Stimulated activated CD4-positive, alpha-beta T cell treated with anti-CD3 and anti-CD28 coated beads, Interleukin-1b, Interleukin-23, amount 100 ng/mL, for 48 hours (primary cell): ENCODE results near the gene PRKCE.

Source experiments
- DNase-seq: peaks from one replicate; pipeline ENCODE4 v3.0.0-alpha.2; 2020

The PRKCE gene

GRCh38 chr2:45759310-45759851, 107.9 kb downstream of the PRKCE start:
- no peak for DNase-seq

- DNase-seq, result no peak
These were observed 110.2 kb downstream of the PRKCE start for GRCh38 chr2:45761635-45762034.

- no peak for DNase-seq
These were observed 111.8 kb downstream of the PRKCE start for GRCh38 chr2:45763255-45763654.

- DNase-seq, result no peak
These were observed 112.3 kb downstream of the PRKCE start for GRCh38 chr2:45763797-45764196.

- DNase-seq, result no peak
These were observed 113.7 kb downstream of the PRKCE start for GRCh38 chr2:45765007-45765727.

GRCh38 chr2:45765728-45766254, 114.3 kb downstream of the PRKCE start:
- DNase-seq, result no peak

- no peak for DNase-seq
These were observed 116.7 kb downstream of the PRKCE start for GRCh38 chr2:45768208-45768607.

GRCh38 chr2:45769056-45769455, 117.6 kb downstream of the PRKCE start:
- DNase-seq, result no peak

GRCh38 chr2:45769854-45770576, 118.5 kb downstream of the PRKCE start:
- DNase-seq, result no peak

- DNase-seq, result no peak
These were observed 119.3 kb downstream of the PRKCE start for GRCh38 chr2:45770811-45771210.

GRCh38 chr2:45771261-45771660, 119.8 kb downstream of the PRKCE start:
- no peak for DNase-seq

GRCh38 chr2:45772038-45772437, 120.6 kb downstream of the PRKCE start:
- DNase-seq, result no peak

- DNase-seq, result no peak
These were observed 122.4 kb downstream of the PRKCE start for GRCh38 chr2:45773909-45774308.

- no peak for DNase-seq
These were observed 123.3 kb downstream of the PRKCE start for GRCh38 chr2:45774688-45775244.

GRCh38 chr2:45776160-45776955, 124.9 kb downstream of the PRKCE start:
- DNase-seq, result no peak

GRCh38 chr2:45777996-45778719, 126.7 kb downstream of the PRKCE start:
- DNase-seq, result no peak

GRCh38 chr2:45778720-45779171, 127.3 kb downstream of the PRKCE start:
- DNase-seq, result peak; percentile 54

GRCh38 chr2:45780541-45781463, 129.3 kb downstream of the PRKCE start:
- DNase-seq, result no peak

GRCh38 chr2:45781464-45781811, 130.0 kb downstream of the PRKCE start:
- no peak for DNase-seq

- no peak for DNase-seq
These were observed 131.0 kb downstream of the PRKCE start for GRCh38 chr2:45782436-45782835.

- DNase-seq, result no peak
These were observed 131.5 kb downstream of the PRKCE start for GRCh38 chr2:45782986-45783385.
